Cardiac muscle cell (in vitro differentiated cells and primary cell): Measurements from ENCODE around the gene RPGRIP1L. TPM values are rescaled to one million over a fixed set of nuclear protein-coding genes. Genes with fewer than 3 reads are reported as not detected.
"Not testable (repeated sequence)": the region's sequence is repeated elsewhere in the genome, so short reads cannot be mapped to it uniquely, and the experiment has no call there.

Experiments used
- DNase-seq, 2 donors: peaks; one replicate each; pipeline versions ENCODE4 v3.0.0 to v3.0.0-alpha.2; 2010 to 2017; ENCODE audit warnings: low read depth in 1 of 2, low spot score in 1 of 2
- H3K27ac ChIP-seq: fragments of 200-600 bp; sonication (generic); 2 replicates; pipeline ENCODE4 v1.5.1; 2016
- H3K27me3 ChIP-seq: fragments of 200-600 bp; sonication (generic); 2 replicates; pipeline ENCODE4 v1.6.0; 2016; ENCODE audit warnings: control low read depth
- H3K36me3 ChIP-seq: fragments of 200-600 bp; sonication (generic); 2 replicates; pipeline ENCODE4 v1.5.1; 2016; ENCODE audit warnings: control low read depth
- H3K4me1 ChIP-seq: fragments of 200-600 bp; sonication (generic); 2 replicates; pipeline ENCODE4 v1.8.1; 2017; ENCODE audit warnings: low read depth, mild to moderate bottlenecking, mixed run types
- H3K4me3 ChIP-seq: fragments of 200-600 bp; sonication (generic); 2 replicates; pipeline ENCODE4 v1.5.1; 2016; ENCODE audit warnings: mild to moderate bottlenecking
- H3K9me3 ChIP-seq: fragments of 200-600 bp; sonication (generic); 2 replicates; pipeline ENCODE4 v1.5.1; 2017; ENCODE audit warnings: low read depth, mild to moderate bottlenecking, control low read depth
- polyA plus RNA-seq: library from polyadenylated mRNA; unstranded; fragments of >200 nt; fragmentation: Nextera tagmentation; extraction: Ambion mirVana; gene quantifications from 2 replicates; pipeline ENCODE4 v1.2.1, GENCODE V29; 2016
- total RNA-seq: library from RNA; depleted of rRNA; stranded (reverse); fragments of >200 nt; gene quantifications from 2 replicates; pipeline ENCODE4 v1.2.3, GENCODE V29; 2016
- TF ChIP-seq, protein P1 (sequence below): IDR thresholded peaks from 2 replicates; pipeline ENCODE4 v1.5.1; 2012; ENCODE audit warnings: low read depth, mild to moderate bottlenecking, low read length

The RPGRIP1L gene
- total and polyA plus RNA-seq, 2 experiments from 2014 or later = 10.4 to 11.0 TPM

DNA sequence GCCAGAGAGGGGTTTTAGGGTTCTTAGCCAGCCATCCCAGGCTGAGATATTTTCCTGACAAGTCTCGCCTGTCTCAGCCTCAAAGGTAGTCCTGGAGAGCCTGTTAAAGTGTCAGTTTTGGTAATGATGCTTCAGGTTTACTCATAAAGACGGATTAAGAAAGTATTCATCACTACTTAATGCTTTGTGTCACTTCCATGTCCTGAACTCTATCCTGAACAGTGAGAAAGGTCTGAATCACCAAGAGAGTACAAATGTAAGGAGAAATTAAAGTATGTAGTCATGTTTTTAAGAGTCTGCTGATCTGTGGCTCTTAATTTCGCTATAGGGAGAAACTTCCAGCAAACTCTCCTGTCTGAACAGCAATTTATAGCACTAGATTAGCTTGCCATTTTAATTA, 14.0 kb downstream of the RPGRIP1L start:
- Histone ChIP-seq H3K4me3 (no peak overlapping the region), H3K4me1 (no peaks in the 10 kb centered on the region), H3K27me3 (no peaks in the 10 kb centered on the region), H3K36me3 (peaks cover 12% of the 10 kb centered on the region), H3K27ac (no peak overlapping the region), H3K9me3 (no peaks in the 10 kb centered on the region)
- DNase-seq = no peak
- TF ChIP-seq, protein P1, sequence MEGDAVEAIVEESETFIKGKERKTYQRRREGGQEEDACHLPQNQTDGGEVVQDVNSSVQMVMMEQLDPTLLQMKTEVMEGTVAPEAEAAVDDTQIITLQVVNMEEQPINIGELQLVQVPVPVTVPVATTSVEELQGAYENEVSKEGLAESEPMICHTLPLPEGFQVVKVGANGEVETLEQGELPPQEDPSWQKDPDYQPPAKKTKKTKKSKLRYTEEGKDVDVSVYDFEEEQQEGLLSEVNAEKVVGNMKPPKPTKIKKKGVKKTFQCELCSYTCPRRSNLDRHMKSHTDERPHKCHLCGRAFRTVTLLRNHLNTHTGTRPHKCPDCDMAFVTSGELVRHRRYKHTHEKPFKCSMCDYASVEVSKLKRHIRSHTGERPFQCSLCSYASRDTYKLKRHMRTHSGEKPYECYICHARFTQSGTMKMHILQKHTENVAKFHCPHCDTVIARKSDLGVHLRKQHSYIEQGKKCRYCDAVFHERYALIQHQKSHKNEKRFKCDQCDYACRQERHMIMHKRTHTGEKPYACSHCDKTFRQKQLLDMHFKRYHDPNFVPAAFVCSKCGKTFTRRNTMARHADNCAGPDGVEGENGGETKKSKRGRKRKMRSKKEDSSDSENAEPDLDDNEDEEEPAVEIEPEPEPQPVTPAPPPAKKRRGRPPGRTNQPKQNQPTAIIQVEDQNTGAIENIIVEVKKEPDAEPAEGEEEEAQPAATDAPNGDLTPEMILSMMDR = no peak

DNA sequence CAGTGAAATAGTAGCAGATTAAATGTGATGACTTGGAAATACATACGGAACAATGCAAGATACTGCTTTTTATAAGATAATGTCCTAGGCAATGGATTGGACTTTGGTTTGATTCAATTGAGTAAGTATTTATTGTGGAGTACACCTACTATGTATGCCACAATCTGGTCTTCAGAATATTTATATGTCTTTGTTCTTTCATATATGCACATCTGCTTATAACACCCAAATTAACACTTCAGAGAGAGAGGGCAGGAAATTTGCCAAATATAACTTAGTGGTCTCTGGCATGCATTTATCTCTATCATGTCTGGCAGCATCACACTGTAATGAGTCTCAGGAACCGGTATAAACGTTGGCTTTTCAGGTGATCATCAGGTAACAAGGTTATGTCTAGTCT, 16.9 kb downstream of the RPGRIP1L start:
- H3K27ac ChIP-seq = no peak overlapping the region
- H3K27me3 ChIP-seq = no peaks in the 10 kb centered on the region
- H3K36me3 ChIP-seq = peaks cover 12% of the 10 kb centered on the region
- no peaks in the 10 kb centered on the region for H3K9me3 ChIP-seq
- no peaks in the 10 kb centered on the region for H3K4me1 ChIP-seq
- DNase-seq = no peak
- H3K4me3 ChIP-seq = no peak overlapping the region
- TF ChIP-seq, protein P1 = no peak

DNA sequence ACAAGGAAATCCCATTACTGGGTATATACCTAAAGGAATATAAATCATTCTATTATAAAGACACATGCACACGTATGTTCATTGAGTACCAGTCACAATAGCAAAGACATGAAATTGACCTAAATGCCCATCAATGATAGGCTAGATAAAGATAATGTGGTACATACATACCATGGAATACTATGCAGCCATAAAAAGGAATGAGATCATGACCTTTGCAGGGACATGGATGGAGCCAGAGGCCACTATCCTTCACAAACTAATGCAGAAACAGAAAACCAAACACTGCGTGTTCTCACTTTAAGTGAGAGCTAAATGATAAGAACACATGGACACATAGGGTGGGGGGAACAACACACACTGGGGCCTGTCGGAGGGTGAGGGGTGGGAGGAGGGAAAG, 18.3 kb downstream of the RPGRIP1L start:
- peaks cover 12% of the 10 kb centered on the region for H3K36me3 ChIP-seq
- not testable (repeated sequence) for H3K4me1 ChIP-seq, H3K27me3 ChIP-seq, H3K27ac ChIP-seq, DNase-seq, H3K9me3 ChIP-seq, H3K4me3 ChIP-seq

DNA sequence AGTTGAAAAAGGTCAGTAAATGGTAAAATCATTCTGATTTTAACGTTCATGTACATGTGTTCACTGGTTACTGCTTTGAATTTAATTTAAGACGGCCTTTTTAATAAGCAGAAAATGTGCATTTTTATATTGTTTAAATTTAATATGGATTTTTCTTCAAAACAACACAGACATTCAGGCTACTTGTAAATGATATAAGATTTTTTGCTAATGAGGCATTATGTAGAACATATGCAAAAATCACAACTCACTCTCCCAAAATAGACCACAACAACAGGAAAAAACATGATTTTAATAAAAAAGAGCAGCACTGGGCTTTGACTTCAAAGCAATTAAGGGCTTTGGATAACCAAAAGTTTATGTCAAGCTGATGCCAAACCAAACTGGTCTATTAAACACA, 22.3 kb downstream of the RPGRIP1L start:
- H3K27ac ChIP-seq = no peak overlapping the region
- H3K4me3 ChIP-seq = no peak overlapping the region
- no peaks in the 10 kb centered on the region for H3K27me3 ChIP-seq
- TF ChIP-seq, protein P1 = no peak
- no peak for DNase-seq
- H3K36me3 ChIP-seq = peaks cover 4% of the 10 kb centered on the region
- no peaks in the 10 kb centered on the region for H3K4me1 ChIP-seq
- no peaks in the 10 kb centered on the region for H3K9me3 ChIP-seq

DNA sequence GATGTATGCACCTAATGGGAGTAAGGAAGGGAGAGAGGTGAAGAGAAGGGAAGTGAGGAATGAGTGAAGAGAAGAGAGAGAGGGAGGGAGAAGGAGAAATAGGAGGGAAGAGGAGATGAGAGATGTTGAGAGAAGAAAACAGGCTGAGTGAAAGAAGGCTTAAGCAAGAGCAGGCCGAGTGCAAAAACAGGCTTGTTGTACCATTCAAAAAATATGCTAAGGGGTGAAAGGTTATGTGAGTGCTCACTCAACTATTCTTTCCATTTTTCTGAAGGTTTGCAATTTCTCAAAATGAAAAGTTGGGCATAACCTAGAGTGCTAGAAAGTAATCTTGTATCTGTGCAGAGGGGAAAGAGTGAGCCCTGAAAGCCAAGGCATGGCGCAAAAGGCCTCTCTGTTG, 22.9 kb downstream of the RPGRIP1L start:
- no peak for DNase-seq
- Histone ChIP-seq H3K36me3 (peaks cover 4% of the 10 kb centered on the region), H3K4me1 (no peaks in the 10 kb centered on the region), H3K27me3 (no peaks in the 10 kb centered on the region), H3K4me3 (no peak overlapping the region), H3K27ac (no peak overlapping the region), H3K9me3 (no peaks in the 10 kb centered on the region)
- TF ChIP-seq, protein P1 = no peak

DNA sequence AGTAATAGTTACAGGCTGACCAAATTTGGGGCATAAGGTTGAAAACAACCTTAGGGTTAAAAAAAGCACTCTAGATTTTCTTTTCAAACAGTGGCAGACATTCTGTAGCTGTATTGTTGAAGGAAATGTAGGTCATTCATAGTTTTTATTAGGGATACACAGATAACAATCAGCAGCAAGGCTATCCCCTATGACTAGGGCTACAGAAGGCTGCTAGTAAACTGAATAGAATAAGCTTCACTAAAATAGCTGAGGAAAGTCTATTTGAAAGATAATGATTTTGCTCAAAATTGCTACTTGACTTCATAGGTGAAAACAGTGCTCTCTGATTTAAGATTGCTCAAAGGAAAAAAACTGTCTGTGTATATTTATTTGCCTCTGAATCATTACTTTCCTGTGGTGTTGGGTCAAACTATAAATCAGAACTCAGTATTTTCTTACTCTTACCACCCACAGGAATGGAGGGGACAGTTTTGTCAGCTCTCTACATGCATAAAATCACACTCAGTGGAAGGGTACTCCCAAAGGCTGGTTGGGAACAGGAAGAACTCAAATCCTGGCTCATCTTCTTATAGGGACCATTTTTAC, 24.8 kb downstream of the RPGRIP1L start:
- H3K36me3 ChIP-seq = no peaks in the 10 kb centered on the region
- H3K4me3 ChIP-seq = no peak overlapping the region
- no peak for DNase-seq
- no peaks in the 10 kb centered on the region for H3K4me1 ChIP-seq
- TF ChIP-seq, protein P1 = no peak
- H3K27ac ChIP-seq = no peak overlapping the region
- no peaks in the 10 kb centered on the region for H3K9me3 ChIP-seq
- no peaks in the 10 kb centered on the region for H3K27me3 ChIP-seq
